A549 (cell line): Measurements from ENCODE around the gene ARHGAP5. TPM values are rescaled to one million over a fixed set of nuclear protein-coding genes. Genes with fewer than 3 reads are reported as not detected.

Experiments
- ATAC-seq, 2 experiments: fragments of 200-7000 bp in 1 of 2; fragments of >200 bp in 1 of 2; cut with Nextera tagmentation in 1 of 2; cut with Tn5 transposase in 1 of 2; 3 replicates each; pipeline versions ENCODE4 v1.8.0 to v1.9.1; 2018 to 2020; ENCODE audit warnings: mild to moderate bottlenecking in 1 of 2, moderate library complexity in 1 of 2
- CTCF ChIA-PET: fragments of 300-600 bp; sonication (Branson Sonifier 250); formaldehyde crosslinking; extraction: SDS; loops from one replicate; lab custom pipeline; 2021; ENCODE audit warnings: antibody characterized with exemption, inconsistent platforms; lab: Yijun Ruan, JAX
- POLR2A ChIA-PET: fragments of 350-600 bp; formaldehyde crosslinking; extraction: SDS; loops from one replicate; lab custom pipeline; 2021; ENCODE audit warnings: antibody characterized with exemption, inconsistent platforms; lab: Yijun Ruan, JAX
- DNase-seq, 2 experiments: peaks; one replicate each; pipeline versions ENCODE4 v3.0.0 to v3.0.0-alpha.2; 2011 to 2016; ENCODE audit warnings: low read depth in 1 of 2, low spot score in 1 of 2
- FAIRE-seq: peaks from 2 replicates; lab custom pipeline; 2011; peaks lifted over from hg19 to GRCh38; lab: Jason Lieb, UNC
- H3K27ac ChIP-seq, 2 experiments: fragments of >200 bp; sonication (Bioruptor Twin); formaldehyde crosslinking; 3 replicates each; pipeline ENCODE4 v1.5.1; 2016 to 2017
- H3K4me1 ChIP-seq: fragments of >200 bp; sonication (Bioruptor Twin); formaldehyde crosslinking; 3 replicates; pipeline ENCODE4 v1.6.1; 2016
- H3K4me2 ChIP-seq: fragments of >200 bp; sonication (Bioruptor Twin); formaldehyde crosslinking; 3 replicates; pipeline ENCODE4 v1.6.1; 2016
- H3K4me3 ChIP-seq: fragments of >200 bp; sonication (Bioruptor Twin); formaldehyde crosslinking; 3 replicates; pipeline ENCODE4 v1.5.1; 2016
- H3K9me3 ChIP-seq: fragments of >200 bp; sonication (Bioruptor Twin); formaldehyde crosslinking; 3 replicates; pipeline ENCODE4 v1.6.1; 2016
- BHLHE40 ChIP-seq: IDR thresholded peaks from 2 replicates; pipeline ENCODE4 v1.6.1; 2012; ENCODE audit warnings: low read depth, low read length, inconsistent platforms
- CBX2 ChIP-seq: fragments of 200-600 bp; sonication (generic); IDR thresholded peaks from 2 replicates; pipeline ENCODE4 v1.6.1; 2016; ENCODE audit warnings: low read depth, mild to moderate bottlenecking, borderline replicate concordance
- CBX8 ChIP-seq: fragments of 200-600 bp; sonication (generic); IDR thresholded peaks from 2 replicates; pipeline ENCODE4 v1.6.1; 2016
- CHD4 ChIP-seq: fragments of 200-600 bp; sonication (generic); IDR thresholded peaks from 2 replicates; pipeline ENCODE4 v1.6.1; 2016; ENCODE audit warnings: antibody characterized with exemption, mild to moderate bottlenecking, borderline replicate concordance
- CTCF ChIP-seq: fragments of >200 bp; sonication (Bioruptor Twin); formaldehyde crosslinking; IDR thresholded peaks from 3 replicates; pipeline ENCODE4 v1.5.1; 2016
- E2F6 ChIP-seq: IDR thresholded peaks from 2 replicates; pipeline ENCODE4 v1.6.1; 2012; ENCODE audit warnings: low read depth, borderline replicate concordance
- EHF ChIP-seq: fragments of 250-450 bp; sonication (Bioruptor Pico); IDR thresholded peaks from 2 replicates; pipeline ENCODE4 v1.5.0; 2020; ENCODE audit warnings: mild to moderate bottlenecking
- ELK1 ChIP-seq: fragments of 150-350 bp; IDR thresholded peaks from 2 replicates; pipeline ENCODE4 v1.6.1; 2014; ENCODE audit warnings: low read depth, mild to moderate bottlenecking, low read length
- ESRRA ChIP-seq: fragments of 150-350 bp; IDR thresholded peaks from 2 replicates; pipeline ENCODE4 v1.6.1; 2014; ENCODE audit warnings: mild to moderate bottlenecking, low read length, borderline replicate concordance
- FOSB ChIP-seq: fragments of 250-450 bp; sonication (Bioruptor Pico); IDR thresholded peaks from 2 replicates; pipeline ENCODE4 v1.5.0; 2020; ENCODE audit warnings: mild to moderate bottlenecking, moderate library complexity
- FOSL2 ChIP-seq, 2 experiments: fragments of 450-650 bp in 1 of 2; fragments of >200 bp in 1 of 2; sonication (Bioruptor Twin) in 1 of 2; formaldehyde crosslinking; IDR thresholded peaks; 2 replicates each; pipeline versions ENCODE4 v1.5.0 to v1.6.1; 2016 to 2020; ENCODE audit warnings: mild to moderate bottlenecking in 1 of 2, moderate library complexity in 1 of 2
- HMGXB4 ChIP-seq: fragments of 250-450 bp; sonication (Bioruptor Pico); IDR thresholded peaks from 2 replicates; pipeline ENCODE4 v1.5.0; 2021; ENCODE audit warnings: mild to moderate bottlenecking, moderate library complexity, borderline replicate concordance
- HOXA7 ChIP-seq: fragments of 250-450 bp; sonication (Bioruptor Pico); IDR thresholded peaks from 2 replicates; pipeline ENCODE4 v1.5.0; 2020; ENCODE audit warnings: mild to moderate bottlenecking, moderate library complexity
- HOXB5 ChIP-seq: fragments of 250-450 bp; sonication (Bioruptor Pico); IDR thresholded peaks from 2 replicates; pipeline ENCODE4 v1.5.0; 2020; ENCODE audit warnings: mild to moderate bottlenecking, moderate library complexity
- JUNB ChIP-seq: fragments of >200 bp; sonication (Bioruptor Twin); formaldehyde crosslinking; IDR thresholded peaks from 2 replicates; pipeline ENCODE4 v1.6.1; 2016
- MAX ChIP-seq: IDR thresholded peaks from 2 replicates; pipeline ENCODE4 v1.6.1; 2012
- NPAS2 ChIP-seq: fragments of 250-450 bp; sonication (Bioruptor Pico); IDR thresholded peaks from 2 replicates; pipeline ENCODE4 v1.8.0; 2022; ENCODE audit warnings: mild to moderate bottlenecking, moderate library complexity, borderline replicate concordance
- NR3C1 ChIP-seq: fragments of >200 bp; sonication (Bioruptor Twin); formaldehyde crosslinking; IDR thresholded peaks from 3 replicates; pipeline ENCODE4 v1.6.1; 2017
- POLR2A ChIP-seq: IDR thresholded peaks from 2 replicates; pipeline ENCODE4 v1.6.1; 2012; ENCODE audit warnings: mild to moderate bottlenecking, low read length
- RARB ChIP-seq: fragments of 250-450 bp; sonication (Bioruptor Pico); IDR thresholded peaks from 2 replicates; pipeline ENCODE4 v1.8.0; 2021; ENCODE audit warnings: mild to moderate bottlenecking, moderate library complexity
- RCOR1 ChIP-seq: fragments of 150-350 bp; IDR thresholded peaks from 2 replicates; pipeline ENCODE4 v1.6.1; 2014; ENCODE audit warnings: antibody characterized with exemption, low read length, low read depth
- REST ChIP-seq: fragments of 200-600 bp; sonication (generic); IDR thresholded peaks from 2 replicates; pipeline ENCODE4 v1.6.1; 2016; ENCODE audit warnings: antibody characterized with exemption, mild to moderate bottlenecking, moderate library complexity
- SMC3 ChIP-seq: fragments of >200 bp; sonication (Bioruptor Twin); formaldehyde crosslinking; IDR thresholded peaks from 3 replicates; pipeline ENCODE4 v1.6.1; 2018; ENCODE audit warnings: inconsistent platforms
- SREBF2 ChIP-seq: fragments of 450-650 bp; IDR thresholded peaks from 2 replicates; pipeline ENCODE4 v1.6.1; 2014; ENCODE audit warnings: mild to moderate bottlenecking, moderate library complexity
- ZSCAN20 ChIP-seq: fragments of 250-450 bp; sonication (Bioruptor Pico); IDR thresholded peaks from 2 replicates; pipeline ENCODE4 v1.8.0; 2022; ENCODE audit warnings: mild to moderate bottlenecking, moderate library complexity
- WGBS: methylation state at CpG from one replicate; pipeline ENCODE4 v1.1.6; 2017; ENCODE audit errors: missing lambda C conversion rate; 5-methylcytosine and 5-hydroxymethylcytosine counted together
- polyA plus RNA-seq, 4 experiments: library from polyadenylated mRNA; depleted of rRNA in 3 of 4; stranded (reverse); fragments of >200 nt; fragmentation: RNase III in 1 of 4; extraction: RNeasy Plus Mini Kit Qiagen cat#74134 plus additional on column Dnase treatment in 1 of 4; gene quantifications; 2 replicates in 3 of 4; 3 replicates in 1 of 4; pipeline ENCODE4 v1.2.3, GENCODE V29; 2011 to 2017

Gene ARHGAP5
- polyA plus RNA-seq, 2 of the 4 experiments (the other 2 are of a cell fraction), result 33.6 to 66.1 TPM

- no peak for TF ChIP-seq FOSL2 (IDR thresholded peaks at IDR 0.05)
- no peak for TF ChIP-seq FOSL2 (CRISPR knock-in tag; IDR thresholded peaks at IDR 0.05)
- TF ChIP-seq SMC3, result no peak
- TF ChIP-seq NR3C1, result no peak
- 0 out of 2 replicates have a peak, but pooled peaks have one; percentile 16 for TF ChIP-seq MAX
- TF ChIP-seq HOXB5 (CRISPR knock-in tag), result no peak
- TF ChIP-seq NPAS2 (CRISPR knock-in tag), result no peak
- TF ChIP-seq RARB, result no peak
Observed at GRCh38 chr14:32078023-32078857, 1.1 kb downstream of the ARHGAP5 start (continued).

- H3K4me1 ChIP-seq, result peaks cover 57% of the 10 kb centered on the region
- POLR2A ChIA-PET, result no interaction called here
- peak overlapping the region; percentile 96 to 99; a peak in 4 of 6 replicates for H3K27ac ChIP-seq
- ATAC-seq (no peak), FAIRE-seq (peak; percentile 39), DNase-seq (peak in 1 of 2 experiments; percentile 24)
- CTCF ChIA-PET, result interaction anchor here (1.0 to 1.1 kb wide), 3 partner anchors 144 to 176 kb away, joined by 3 read pairs; no protein-coding TSS in a partner anchor
- 1% methylated on average over 7 of the region's 7 CpGs for WGBS
- peak overlapping the region; percentile 83 for H3K4me3 ChIP-seq
- no peak for TF ChIP-seq ESRRA
- no peak for TF ChIP-seq BHLHE40
- no peak for TF ChIP-seq ZSCAN20 (CRISPR knock-in tag)
- no peak for TF ChIP-seq HOXA7 (CRISPR knock-in tag)
- no peak for TF ChIP-seq CHD4
- TF ChIP-seq ELK1, result no peak
- no peak for TF ChIP-seq REST
- TF ChIP-seq FOSL2 (IDR thresholded peaks at IDR 0.05), result no peak
- TF ChIP-seq FOSL2 (CRISPR knock-in tag; IDR thresholded peaks at IDR 0.05), result peak; percentile 35; the same call in 1 of the 2 replicates
- no peaks in the 10 kb centered on the region for H3K9me3 ChIP-seq
- H3K4me2 ChIP-seq, result peak overlapping the region; percentile 82
Observed at GRCh38 chr14:32078858-32079216, 1.7 kb downstream of the ARHGAP5 start.

GRCh38 chr14:32079264-32079663 is 2.2 kb downstream of the ARHGAP5 start:
- peak overlapping the region; percentile 82 for H3K4me2 ChIP-seq
- ChIA-PET CTCF (no interaction called here), POLR2A (no interaction called here)
- no peaks in the 10 kb centered on the region for H3K9me3 ChIP-seq
- DNase-seq, result no peak
- peak overlapping the region; percentile 83 for H3K4me3 ChIP-seq
- H3K27ac ChIP-seq, result peak overlapping the region in 1 of 2 experiments; percentile 99; a peak in 2 of 6 replicates
- WGBS, result 20% methylated on average over 4 of the region's 4 CpGs
- no peak for ATAC-seq
- peaks cover 57% of the 10 kb centered on the region for H3K4me1 ChIP-seq
- FAIRE-seq, result peak; percentile 74
- TF ChIP-seq HMGXB4 (CRISPR knock-in tag) (no peak), SREBF2 (no peak), CTCF (no peak), POLR2A (no peak), CBX8 (no peak), HOXA7 (CRISPR knock-in tag) (no peak), E2F6 (no peak), JUNB (no peak), CBX2 (no peak), NPAS2 (CRISPR knock-in tag) (no peak), FOSB (CRISPR knock-in tag) (no peak), RCOR1 (no peak), ESRRA (no peak), EHF (CRISPR knock-in tag) (no peak)
